ENCODE measurements around the gene TAL1. TPM values are rescaled to one million over a fixed set of nuclear protein-coding genes. Genes with fewer than 3 reads are reported as not detected.

TAL1 gene
- total RNA-seq, 1 experiment from 2014 or later: not detected

DNA sequence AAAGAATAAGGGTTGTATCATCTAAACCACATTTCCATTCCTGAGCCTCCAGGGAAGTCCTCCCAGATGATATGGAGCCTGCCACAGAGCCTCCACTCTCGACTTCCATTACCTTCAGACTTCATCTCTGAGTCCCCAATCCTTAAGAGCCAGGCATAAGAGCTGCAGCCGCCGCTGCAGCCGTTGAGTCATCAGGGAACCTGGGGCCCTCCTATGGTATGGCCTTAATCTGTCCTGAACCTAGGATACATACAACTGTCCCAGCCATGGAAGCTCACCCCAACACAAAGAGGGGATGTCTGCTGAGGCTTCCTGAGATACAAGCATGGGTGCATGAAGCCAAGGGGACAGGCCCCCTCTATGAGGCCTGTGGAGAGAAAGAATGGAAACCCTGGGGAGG is 16.3 kb downstream of the TAL1 start:
- Histone ChIP-seq H2AFZ (ENCODE audit: low read length) (no peak overlapping the region), H3K18ac (ENCODE audit: insufficient read length, low read depth, low read length) (no peak overlapping the region), H3K79me1 (ENCODE audit: insufficient read depth, low read depth, low read length, poor library complexity, severe bottlenecking) (no peaks in the 10 kb centered on the region), H3K79me2 (ENCODE audit: insufficient read depth, low read length) (no peaks in the 10 kb centered on the region), H3K23ac (ENCODE audit: insufficient read length, low read depth, low read length) (no peak overlapping the region), H3K9me3 (ENCODE audit: control insufficient read depth, low read depth, low read length) (no peaks in the 10 kb centered on the region), H2BK12ac (ENCODE audit: insufficient read length, low read depth, low read length) (no peak overlapping the region), H2BK20ac (ENCODE audit: low read depth, low read length, poor library complexity, severe bottlenecking) (no peak overlapping the region), H3K9ac (ENCODE audit: extremely low read depth, insufficient read length, low read length) (no peak overlapping the region), H3K23me2 (ENCODE audit: insufficient read length, low read depth, low read length, poor library complexity, severe bottlenecking) (no peaks in the 10 kb centered on the region), H2BK5ac (ENCODE audit: insufficient read length, low read length) (no peak overlapping the region), H3K4me1 (ENCODE audit: insufficient read depth, low read length) (no peaks in the 10 kb centered on the region; the same call in 1 of the 2 replicates), H3K56ac (ENCODE audit: insufficient read length, low read depth, low read length) (no peak overlapping the region), H2BK120ac (ENCODE audit: low read depth, low read length, poor library complexity, severe bottlenecking) (no peak overlapping the region), H4K8ac (replicated peaks; ENCODE audit: insufficient read length, low read depth, low read length) (no peak overlapping the region), H4K91ac (ENCODE audit: insufficient read length, low read depth, low read length) (no peak overlapping the region), H2BK15ac (ENCODE audit: low read depth, low read length) (no peak overlapping the region), H3K4me2 (ENCODE audit: insufficient read depth, insufficient read length, low read length) (no peak overlapping the region), H4K5ac (ENCODE audit: insufficient read length, low read depth, low read length) (no peak overlapping the region), H4K20me1 (ENCODE audit: control insufficient read depth, insufficient read depth, insufficient read length) (no peaks in the 10 kb centered on the region), H3K27me3 (ENCODE audit: insufficient read depth, low read length) (peaks cover 9% of the 10 kb centered on the region; the same call in 1 of the 2 replicates), H3K14ac (ENCODE audit: insufficient read depth, low read length) (no peak overlapping the region), H3K4ac (ENCODE audit: low read depth, low read length) (no peak overlapping the region), H2AK5ac (ENCODE audit: insufficient read length, low read length) (no peak overlapping the region), H3K27ac (ENCODE audit: insufficient read length, low read depth, low read length) (no peak overlapping the region), H3T11ph (ENCODE audit: low read length) (no peak overlapping the region)
- Mint-ChIP-seq H3K9me3 (peaks cover 0 to under 1% of the 10 kb centered on the region in 2 experiments; a peak in 1 of 5 replicates), H3K27ac (no peak overlapping the region), H3K27me3 (ENCODE audit: low read depth) (peaks cover 47% of the 10 kb centered on the region), H3K36me3 (ENCODE audit: insufficient read depth in 1 of 3, low read depth in 3 of 3) (no peaks in the 10 kb centered on the region), H3K4me3 (no peak overlapping the region), H3K4me1 (peaks cover 7 to 8% of the 10 kb centered on the region in 2 experiments)
- no peak for DNase-seq
- TF ChIP-seq, protein P1, sequence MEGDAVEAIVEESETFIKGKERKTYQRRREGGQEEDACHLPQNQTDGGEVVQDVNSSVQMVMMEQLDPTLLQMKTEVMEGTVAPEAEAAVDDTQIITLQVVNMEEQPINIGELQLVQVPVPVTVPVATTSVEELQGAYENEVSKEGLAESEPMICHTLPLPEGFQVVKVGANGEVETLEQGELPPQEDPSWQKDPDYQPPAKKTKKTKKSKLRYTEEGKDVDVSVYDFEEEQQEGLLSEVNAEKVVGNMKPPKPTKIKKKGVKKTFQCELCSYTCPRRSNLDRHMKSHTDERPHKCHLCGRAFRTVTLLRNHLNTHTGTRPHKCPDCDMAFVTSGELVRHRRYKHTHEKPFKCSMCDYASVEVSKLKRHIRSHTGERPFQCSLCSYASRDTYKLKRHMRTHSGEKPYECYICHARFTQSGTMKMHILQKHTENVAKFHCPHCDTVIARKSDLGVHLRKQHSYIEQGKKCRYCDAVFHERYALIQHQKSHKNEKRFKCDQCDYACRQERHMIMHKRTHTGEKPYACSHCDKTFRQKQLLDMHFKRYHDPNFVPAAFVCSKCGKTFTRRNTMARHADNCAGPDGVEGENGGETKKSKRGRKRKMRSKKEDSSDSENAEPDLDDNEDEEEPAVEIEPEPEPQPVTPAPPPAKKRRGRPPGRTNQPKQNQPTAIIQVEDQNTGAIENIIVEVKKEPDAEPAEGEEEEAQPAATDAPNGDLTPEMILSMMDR (conservative IDR thresholded peaks at IDR 0.05): no peak
- WGBS (ENCODE audit: extremely low coverage, insufficient read length, low lambda C conversion rate): no CpG with 5 or more reads among the region's 4 CpGs
